HG03103 (cell line): ENCODE data around the gene DNAJC18.
"Not testable (repeated sequence)": the region's sequence is repeated elsewhere in the genome, so short reads cannot be mapped to it uniquely, and the experiment has no call there.

ENCODE experiments used
- ATAC-seq: cut with Tn5 transposase; IDR thresholded peaks from one replicate; pipeline ENCODE4 v1.9.1; 2021; ENCODE audit warnings: low read depth; ENCODE audit not compliant: unreplicated experiment

DNAJC18 gene

DNA sequence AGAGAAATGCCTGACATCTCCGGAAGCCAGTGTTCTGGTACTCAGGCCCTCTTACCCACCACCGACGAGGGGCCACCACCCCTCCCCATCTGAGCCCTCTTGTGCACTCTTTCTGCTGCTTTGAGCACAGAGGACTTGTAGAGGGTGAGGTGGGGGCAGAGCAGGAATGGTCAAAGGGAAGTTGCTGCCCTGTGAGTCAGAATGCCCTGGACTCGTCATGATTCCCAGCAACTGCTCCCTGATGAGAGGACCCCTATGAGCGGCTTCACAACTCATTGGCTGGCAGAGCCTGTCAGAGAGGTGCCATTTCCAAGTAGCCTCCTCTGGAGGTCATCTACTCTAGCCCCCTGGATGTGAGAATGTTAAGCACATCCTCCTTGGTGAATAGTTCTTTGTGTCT lies 22.4 kb upstream of the DNAJC18 start:
- no peak for ATAC-seq

DNA sequence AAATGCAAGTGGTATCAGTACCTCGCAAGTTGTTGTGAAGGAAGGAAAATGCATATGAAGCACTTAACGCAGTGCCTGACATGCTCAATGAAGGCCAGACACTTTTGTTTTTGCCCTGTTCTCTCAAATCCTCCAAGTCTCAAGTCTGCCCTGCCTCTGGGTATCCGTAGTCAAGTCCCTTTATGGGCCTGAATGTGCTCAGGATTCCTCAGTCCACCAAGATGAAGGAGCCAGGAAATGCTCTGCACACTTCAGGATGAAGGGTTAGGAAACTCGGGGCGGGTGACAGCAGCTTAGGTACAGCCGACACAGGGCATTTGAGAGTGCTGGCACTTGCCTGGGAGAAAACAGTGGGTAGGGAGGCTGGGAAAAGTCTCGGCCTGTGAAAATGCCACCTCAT lies 21.9 kb upstream of the DNAJC18 start:
- no peak for ATAC-seq

DNA sequence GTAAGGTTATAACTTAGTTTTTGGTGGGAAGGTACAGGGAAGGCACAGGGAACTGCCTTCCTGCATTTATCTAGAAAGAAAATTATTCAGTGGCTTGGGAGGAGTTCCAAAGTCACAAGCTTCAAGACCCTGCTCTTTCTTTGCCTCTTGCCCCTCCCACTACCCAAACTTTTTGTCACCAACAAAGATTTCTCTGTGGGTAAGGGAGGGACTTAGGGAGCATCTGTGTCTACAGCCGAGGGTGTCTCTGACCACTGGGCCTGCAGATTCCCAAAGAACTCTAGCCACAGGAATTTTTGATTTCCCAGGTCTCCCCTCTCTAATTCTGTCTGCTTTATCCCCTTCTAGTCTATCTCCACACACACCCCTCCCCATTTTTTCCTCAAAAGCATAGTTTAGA lies 21.1 kb upstream of the DNAJC18 start:
- ATAC-seq = no peak

DNA sequence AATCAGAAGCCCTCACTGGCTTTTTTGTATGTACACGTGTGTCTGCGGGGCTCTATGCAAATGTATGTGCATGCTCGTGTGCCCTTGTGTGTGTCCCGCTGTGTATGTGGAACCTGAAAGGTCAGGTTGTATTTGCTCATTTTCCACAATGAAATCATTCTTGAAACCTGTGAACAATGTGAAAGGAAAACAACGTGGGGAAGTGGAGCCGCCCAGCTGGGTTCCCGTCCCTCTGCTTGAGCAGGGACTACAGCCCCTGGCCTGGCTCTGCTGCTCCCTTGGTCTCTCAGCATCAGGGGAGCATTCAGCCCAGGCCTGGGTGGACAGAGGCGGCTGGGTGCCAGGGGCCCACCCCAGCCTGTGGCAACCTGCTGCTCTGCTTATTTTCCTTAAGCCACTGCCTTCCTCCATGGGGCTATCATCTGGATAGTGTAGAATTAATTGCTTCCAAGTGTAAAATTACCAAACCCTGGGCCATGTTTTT lies 20.2 kb upstream of the DNAJC18 start:
- no peak for ATAC-seq

DNA sequence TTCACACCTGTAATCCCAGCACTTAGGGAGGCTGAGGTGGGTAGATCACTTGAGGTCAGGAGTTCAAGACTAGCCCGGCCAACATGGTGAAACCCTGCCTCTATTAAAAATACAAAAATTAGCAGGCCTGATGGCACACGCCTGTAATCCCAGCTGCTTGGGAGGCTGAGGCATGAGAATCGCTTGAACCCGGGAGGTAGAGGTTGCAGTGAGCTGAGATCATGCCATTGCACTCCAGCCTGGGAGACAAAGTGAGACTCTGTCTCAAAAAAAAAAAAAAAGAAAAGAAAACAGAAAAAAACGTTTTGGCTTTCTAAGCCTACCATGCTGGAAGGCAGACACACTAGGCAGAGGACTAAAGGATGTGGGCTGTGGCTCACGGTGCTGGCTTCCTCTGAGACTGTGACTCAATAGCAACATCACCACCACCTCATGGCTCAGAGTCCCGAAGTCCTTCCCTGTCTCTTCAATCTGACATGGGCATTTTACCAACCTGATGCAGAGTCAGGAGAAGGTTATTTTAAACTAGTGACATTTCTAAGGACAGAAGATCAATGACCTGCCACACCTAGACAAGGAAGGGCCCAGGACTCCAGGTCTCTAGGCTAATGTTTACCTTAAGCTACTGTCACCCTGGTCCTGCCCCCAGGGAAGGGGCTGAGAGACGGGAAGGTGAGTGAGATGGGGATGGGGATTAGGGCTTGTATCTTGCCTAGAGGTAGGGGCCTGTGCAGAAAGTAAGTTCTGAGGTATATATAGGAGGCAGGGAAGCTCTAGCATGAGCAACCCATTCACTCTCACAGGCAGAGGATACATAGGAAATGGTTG lies 19.5 kb upstream of the DNAJC18 start:
- ATAC-seq = no peak

DNA sequence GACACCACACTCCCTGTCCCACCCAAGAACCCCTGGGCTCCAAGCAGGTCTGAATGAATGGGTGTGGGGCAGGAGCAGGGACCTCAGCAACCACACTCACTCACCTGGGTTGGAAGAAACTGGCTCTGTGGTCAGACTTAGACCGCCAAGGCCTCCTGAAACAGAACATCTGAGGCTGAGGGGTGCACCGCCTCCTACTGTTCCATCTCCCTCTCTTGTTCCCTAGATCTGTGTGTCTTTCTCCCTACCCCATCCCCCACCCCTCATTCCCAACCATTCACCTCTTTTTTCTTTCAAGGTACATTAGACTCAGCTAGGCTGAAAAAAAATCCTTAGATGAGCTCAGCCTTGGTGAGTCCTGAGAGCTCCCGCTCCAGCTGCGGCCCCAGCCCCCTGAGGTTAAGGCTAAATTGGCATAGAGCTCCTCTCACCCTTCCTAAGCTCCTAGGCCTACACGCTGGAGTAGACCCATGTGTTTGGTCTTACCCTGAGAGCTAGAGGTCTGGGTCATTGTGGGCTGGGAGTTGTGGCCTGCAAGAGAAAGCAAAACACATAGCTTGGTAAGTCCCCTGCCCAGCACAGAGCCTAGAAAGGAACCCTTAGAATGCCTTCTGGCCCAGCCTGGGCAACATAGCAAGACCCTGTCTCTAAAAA lies 18.5 kb upstream of the DNAJC18 start:
- ATAC-seq = no peak

DNA sequence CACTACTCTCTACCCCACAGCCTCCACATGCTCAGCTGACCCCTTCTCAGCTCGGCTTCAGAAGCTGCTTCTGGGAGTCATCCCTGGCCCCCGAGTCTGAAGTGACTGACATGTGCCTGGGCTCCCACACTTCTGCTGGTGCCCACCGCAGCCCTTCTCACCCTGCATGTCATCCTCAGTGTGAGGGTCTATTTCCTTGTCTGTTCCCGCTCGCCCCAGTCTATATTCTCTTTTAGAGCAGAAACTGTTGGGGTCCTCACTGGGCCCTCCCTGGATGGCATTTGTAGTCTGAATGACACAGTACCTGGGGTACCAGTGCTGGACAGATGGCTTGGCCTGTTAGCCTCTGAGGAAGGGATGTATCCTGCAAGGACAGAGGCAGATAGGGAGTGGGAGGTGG lies 17.9 kb upstream of the DNAJC18 start:
- no peak for ATAC-seq

DNA sequence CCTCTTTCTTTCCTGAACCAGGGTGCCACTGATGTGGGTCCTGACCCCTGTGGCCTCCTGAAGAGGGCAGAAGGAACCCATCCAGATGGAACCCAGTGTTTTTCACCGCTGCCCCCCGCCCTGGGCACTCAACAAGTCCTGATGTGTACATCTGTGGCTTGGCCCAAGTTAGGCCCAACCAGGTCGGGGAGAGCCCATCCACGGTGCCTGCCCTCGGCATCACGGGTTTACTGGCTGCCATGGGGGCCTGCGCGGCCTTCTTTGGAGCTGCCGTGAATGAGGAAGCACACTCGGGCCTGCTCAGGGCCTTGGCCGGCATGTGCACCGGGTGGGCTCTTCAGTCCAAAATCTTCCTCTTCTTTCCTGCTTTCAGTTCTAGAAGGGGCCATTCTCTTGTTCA lies 17.5 kb upstream of the DNAJC18 start:
- no peak for ATAC-seq

DNA sequence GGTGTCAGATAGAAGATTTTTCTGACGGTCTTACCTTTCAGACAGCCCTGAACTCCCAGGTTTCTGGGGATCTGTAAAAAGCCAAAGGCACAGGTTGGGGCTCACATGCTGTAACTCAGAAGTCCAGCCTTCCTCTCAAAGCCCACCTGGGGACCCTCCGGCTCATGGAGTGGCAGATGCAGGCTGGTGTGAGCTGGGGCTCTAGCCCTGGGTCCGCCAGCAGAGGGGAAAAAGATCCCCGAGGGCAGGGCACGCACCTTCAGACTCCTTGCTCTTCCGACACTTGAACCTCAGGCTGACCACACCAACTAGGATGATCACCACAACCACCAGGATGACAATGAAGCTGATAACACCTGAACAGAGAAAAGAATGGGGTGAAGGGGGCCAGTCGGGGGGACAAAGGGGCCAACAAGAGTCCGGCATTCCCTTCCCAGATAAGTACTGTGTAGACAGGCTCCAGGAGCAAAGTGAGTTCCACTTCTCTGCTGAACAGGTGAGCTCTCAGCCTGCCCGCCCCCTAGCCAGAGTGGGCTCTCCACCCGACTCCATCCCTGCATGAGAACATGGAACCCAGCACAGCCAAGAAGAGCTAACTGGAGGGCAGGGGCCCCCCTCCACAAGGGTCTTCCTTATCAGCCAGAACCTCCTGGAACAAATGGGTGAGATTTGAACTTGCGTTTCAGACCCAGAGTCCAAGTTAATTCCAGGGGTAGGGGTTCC lies 15.4 kb upstream of the DNAJC18 start:
- ATAC-seq = no peak

DNA sequence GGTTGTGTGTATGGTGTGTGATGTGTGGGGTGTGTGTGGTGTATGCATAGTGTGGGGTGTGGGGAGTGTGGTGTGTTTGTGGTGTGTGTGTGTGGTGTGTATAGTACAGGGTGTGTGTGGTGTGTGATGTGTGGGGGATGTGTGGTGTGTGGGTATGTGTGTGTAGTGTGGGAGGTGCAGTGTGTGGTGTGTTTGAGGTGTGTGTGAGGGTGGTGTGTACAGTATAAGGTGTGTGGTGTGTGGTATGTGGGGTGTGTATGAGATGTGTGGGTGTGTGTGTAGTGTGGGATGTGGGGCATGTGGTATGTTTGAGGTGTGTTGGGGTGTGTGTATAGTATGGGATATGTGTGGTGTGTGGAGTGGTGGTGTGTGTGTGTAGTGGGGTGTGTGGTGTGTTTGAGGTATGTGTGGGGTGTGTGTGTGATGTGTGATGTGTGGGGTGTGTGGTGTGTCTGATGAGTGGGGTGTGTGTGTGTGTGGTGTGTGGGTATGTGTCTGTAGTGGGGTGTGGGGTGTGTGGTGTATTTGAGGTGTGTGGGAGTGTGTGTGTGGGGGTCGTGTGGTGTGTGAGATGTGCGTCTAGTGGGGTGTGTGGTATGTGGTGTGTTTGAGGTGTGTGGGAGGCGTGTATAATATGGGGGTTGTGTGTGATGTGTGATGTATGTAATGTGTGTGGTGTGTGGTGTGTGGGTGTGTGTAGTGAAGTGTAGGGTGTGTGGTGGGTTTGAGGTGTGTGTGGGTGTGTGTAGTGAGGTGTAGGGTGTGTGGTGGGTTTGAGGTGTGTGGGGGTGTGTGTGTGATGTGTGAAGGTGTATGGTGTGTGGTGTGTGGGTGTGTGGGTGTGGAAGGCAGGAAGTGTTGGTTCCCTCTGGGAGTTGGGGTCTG lies 14.6 kb upstream of the DNAJC18 start:
- no peak for ATAC-seq

DNA sequence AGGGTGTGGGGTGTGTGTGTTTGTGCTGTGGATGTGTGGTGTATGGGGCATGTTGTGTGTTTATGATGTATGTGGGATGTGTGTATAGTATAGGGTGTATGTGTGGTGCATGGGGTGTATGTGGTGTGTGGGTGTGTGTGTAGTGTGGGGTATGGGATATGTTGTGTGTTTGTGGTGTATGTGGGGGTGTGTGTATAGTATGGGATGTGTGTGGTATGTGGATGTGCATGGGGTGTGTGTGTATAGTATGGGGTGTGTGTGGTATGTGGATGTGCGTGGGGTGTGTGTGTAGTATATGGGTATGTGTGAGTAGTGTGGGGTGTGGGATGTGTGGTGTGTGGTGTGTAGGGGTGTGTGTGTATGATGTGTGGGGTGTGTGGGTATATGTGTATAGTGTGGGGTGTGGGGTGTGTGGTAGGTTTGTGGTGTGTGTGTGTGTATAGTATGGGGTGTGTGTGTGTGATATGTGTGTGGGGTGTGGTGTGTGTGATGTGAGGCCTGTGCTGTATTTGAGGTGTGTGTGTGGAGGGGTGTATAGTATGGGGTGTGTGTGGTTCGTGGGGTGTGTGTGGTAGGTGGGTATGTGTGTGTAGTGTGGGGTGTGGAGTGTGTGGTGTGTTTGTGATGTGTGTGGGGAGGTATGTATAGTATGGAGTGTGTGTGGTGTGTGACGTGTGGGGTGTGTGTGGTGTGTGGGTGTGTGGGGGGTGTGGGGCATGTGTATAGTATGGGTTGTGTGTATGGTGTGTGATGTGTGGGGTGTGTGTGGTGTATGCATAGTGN lies 12.7 kb upstream of the DNAJC18 start:
- ATAC-seq = no peak

DNA sequence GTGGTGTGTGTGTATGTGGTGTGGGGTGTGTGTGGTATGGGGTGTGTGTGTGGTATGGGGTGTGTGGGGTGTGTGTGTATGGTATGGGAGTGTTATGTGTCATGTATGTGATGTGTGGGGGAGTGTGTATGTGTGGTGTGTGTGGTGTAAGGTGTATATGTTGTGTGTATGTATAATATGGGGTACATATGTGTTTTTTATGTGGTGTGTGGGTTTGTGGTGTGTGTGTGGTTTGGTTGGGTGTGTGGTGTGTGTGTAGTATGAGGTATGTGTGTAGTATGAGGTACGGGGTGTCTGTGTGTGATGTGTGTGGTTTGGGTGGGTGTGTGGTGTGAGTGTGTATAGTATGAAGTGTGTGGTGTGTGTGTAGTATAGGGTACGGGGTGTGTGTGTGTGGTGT lies 11.9 kb upstream of the DNAJC18 start:
- no peak for ATAC-seq

DNA sequence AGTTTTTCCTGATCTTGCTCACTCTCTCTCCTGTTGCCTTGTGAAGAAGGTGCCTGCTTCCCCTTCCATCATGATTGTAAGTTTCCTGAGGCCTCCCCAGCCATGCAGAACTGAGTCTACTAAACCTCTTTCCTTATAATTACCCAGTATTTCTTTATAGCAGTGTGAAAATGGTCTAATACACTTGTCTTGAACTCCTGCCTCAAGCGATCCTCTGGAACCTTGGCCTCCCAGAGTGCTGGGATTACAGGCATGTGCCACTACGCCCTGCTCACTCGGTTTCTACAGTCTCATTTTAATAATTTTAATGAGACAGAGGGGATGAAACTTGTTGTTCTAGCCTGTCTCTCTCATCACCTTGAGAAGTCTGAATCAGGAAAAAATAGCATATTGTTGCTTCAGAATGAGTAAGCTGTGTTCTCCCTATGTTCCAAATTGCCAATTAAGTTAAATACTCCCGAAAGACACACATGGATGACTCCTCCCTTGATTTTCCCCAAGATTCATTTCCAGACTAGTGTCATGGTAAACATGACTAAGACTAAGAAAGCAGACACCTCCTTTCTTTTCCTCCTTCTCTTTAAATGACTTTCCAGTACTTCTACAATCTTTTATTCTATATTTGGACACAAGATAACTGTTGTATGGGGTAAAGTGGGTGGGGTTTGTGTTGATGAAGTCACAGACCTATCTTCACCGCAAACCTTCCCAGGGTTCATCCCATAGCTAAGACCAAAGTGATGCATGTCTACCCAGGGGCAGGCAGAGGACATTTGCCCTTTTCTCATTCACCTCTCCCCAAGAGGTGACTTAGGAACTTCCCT lies 7.8 kb upstream of the DNAJC18 start:
- ATAC-seq = no peak

DNA sequence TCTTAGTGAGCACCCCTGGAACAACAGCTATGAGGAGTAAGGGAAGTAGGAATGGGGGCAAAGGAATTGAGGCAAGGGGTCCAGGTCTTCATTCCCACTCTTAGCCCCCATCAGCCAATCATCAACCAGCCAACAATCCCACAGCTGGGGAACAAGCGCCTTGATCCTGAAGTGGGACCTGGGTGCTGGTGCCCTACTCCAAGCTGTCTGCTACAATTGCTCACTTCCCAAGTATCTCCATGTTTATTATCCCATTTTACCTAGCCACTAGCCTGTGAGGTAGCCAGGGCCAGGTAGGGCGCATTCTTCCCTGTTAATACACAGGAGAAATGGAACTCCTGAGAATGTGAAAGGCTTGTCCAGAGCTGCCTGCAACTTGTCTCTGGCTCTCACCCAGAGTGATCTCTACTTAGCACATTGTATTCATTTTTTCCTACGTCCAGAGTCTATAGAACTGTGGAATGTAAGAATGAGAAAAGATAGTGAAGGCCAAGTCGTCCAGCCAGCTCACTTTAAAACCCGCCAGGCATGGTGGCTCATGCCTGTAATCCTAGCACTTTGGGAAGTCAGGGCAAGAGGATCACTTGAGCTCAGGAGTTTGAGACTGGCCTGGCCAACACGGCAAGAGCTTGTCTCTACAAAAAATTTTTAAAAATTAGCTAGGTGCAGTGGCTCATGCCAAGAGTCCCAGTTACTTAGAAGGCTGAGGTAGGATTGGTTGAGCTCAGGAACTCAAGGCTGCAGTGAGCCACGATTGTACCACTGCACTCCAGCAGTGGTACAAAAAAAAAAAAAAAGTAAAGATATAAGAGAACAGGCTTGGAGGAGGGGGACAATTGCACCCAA lies 6.2 kb upstream of the DNAJC18 start:
- no peak for ATAC-seq

DNA sequence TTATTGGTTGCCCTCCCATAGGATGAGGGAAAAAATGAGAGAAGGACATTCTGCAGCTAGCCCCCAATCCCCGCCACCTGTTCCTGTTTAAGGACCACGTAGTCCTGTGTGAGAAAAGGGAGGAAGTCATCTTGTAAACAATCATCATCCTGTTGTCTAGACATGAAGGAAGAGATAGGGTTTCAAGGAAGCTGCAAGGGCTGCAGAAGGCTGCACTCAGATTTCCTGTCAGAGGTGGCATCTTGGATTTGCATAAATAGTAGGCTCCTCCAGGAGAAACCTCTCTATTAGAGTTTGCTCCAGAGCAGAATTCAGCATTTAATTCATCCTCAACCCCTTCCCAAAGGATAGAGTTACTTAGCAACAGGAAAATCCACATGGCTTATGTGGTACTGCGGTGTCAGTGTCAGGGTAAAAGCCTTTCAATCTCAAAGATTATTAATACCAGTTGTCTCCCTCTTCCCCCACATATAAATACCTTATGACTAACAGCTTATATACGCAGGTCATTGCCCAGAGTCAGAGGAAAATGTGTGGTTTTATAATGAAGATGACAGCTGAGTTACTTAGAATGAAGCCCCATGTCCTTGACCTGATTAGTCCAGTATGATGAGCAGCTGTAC lies 4.6 kb upstream of the DNAJC18 start:
- ATAC-seq = no peak

DNA sequence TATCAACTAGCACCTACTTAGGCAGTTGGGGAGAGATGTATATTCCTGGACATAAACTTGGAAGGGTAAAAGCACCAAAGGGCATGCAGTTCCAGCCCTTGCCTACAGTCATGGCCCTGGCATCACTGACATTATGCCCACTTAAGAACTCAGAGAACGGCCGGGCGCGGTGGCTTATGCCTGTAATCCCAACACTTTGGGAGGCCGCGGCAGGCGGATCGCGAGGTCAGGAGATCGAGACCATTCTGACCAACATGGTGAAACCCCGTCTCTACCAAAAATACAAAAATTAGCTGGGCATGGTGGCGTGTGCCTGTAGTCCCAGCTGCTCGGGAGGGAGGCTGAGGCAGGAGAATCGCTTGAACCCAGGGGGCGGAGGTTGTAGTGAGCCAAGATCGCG lies 1.1 kb upstream of the DNAJC18 start:
- not testable (repeated sequence) for ATAC-seq

DNA sequence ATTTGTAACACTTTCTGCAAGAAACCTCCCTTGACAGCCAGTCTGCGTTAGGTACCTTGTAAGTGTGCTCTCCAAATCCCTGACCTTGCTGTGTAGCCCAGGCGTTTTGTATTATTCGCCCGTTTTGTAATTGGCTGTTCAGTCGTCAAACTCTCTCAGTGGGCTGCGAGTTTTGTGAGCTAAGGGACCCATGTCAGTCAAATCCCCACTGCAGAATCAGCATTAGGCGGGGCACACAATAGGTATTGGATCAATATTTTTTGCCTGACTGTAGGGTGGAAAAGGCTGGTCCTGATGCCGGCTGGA lies 665 bp downstream of the DNAJC18 start:
- ATAC-seq = no peak

DNA sequence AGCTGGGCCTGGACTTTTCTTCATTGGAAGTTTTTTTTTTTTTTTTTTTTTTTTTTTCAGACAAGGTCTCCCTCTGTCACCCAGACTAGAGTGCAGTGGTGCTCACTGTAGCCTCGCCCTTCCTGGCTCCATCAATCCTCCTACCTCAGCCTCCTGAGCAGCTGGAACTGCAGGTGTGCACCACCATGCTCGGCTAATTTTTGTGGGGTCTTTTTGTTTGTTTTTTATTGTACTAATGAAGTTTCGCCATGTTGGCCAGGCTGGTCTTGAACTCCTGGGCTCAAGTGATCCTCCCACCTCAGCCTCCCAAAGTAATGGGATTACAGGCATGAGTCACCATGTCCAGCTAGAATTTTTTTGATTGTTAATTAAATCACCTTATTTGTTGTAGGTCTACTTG lies 3.6 kb downstream of the DNAJC18 start:
- no peak for ATAC-seq
